Activated naive CD4-positive, alpha-beta T cell treated with anti-CD3 and anti-CD28 coated beads for 36 hours (primary cell): Measurements from ENCODE around the gene UAP1L1. TPM values are rescaled to one million over a fixed set of nuclear protein-coding genes. Genes with fewer than 3 reads are reported as not detected.
A peak's percentile ranks its signal among the peaks of the same experiment; 100 is the strongest.

ENCODE experiments used
- CTCF ChIA-PET: fragments of 350-600 bp; sonication (Branson Sonifier 250); formaldehyde crosslinking; loops from one replicate; lab custom pipeline; 2021; ENCODE audit warnings: antibody characterized with exemption; lab: Charles Lee
- DNase-seq: peaks from one replicate; pipeline ENCODE4 v3.0.0-alpha.2; 2020
- H3K27ac Mint-ChIP-seq: one replicate; pipeline ENCODE4 v1.8.0; 2021; ENCODE audit warnings: mild to moderate bottlenecking, mixed read lengths
- H3K27me3 Mint-ChIP-seq: one replicate; pipeline ENCODE4 v1.8.0; 2021; ENCODE audit warnings: low read depth, mixed read lengths
- H3K36me3 Mint-ChIP-seq: one replicate; pipeline ENCODE4 v1.8.0; 2021; ENCODE audit warnings: low read depth, mixed read lengths
- H3K4me1 Mint-ChIP-seq: one replicate; pipeline ENCODE4 v1.8.0; 2021; ENCODE audit warnings: low read depth, mixed read lengths
- H3K4me3 Mint-ChIP-seq: one replicate; pipeline ENCODE4 v1.8.0; 2021; ENCODE audit warnings: mild to moderate bottlenecking, moderate library complexity, mixed read lengths
- H3K9me3 Mint-ChIP-seq: one replicate; pipeline ENCODE4 v1.8.0; 2021; ENCODE audit warnings: mixed read lengths
- intact Hi-C: fragments of 100-400 bp; cut with micrococcal nuclease; formaldehyde crosslinking; loops from one replicate; pipeline ENCODE4 v1.15.1; 2023
- total RNA-seq, 2 experiments: library from RNA; stranded (reverse); gene quantifications; one replicate each; pipeline ENCODE4 v1.2.3, GENCODE V29; 2021

The UAP1L1 gene
- total RNA-seq, 2 experiments from 2014 or later: 2.6 to 3.4 TPM

GRCh38 chr9:137110147-137110910 is 33.0 kb downstream of the UAP1L1 start:
- Mint-ChIP-seq H3K9me3 (no peaks in the 10 kb centered on the region), H3K27me3 (no peaks in the 10 kb centered on the region), H3K4me3 (no peak overlapping the region), H3K4me1 (peaks cover 7% of the 10 kb centered on the region), H3K27ac (no peak overlapping the region), H3K36me3 (peaks cover 6% of the 10 kb centered on the region)
- no peak for DNase-seq
- intact Hi-C loops: no loop called here
- CTCF ChIA-PET: interaction anchor here (0.5 kb wide), 1 partner anchor 63 kb away, joined by 5 read pairs; no protein-coding TSS in a partner anchor

GRCh38 chr9:137110911-137111787 is 33.8 kb downstream of the UAP1L1 start:
- intact Hi-C loops: no loop called here
- Mint-ChIP-seq H3K9me3 (no peaks in the 10 kb centered on the region), H3K27me3 (no peaks in the 10 kb centered on the region), H3K27ac (peak overlapping the region; percentile 18), H3K4me3 (no peak overlapping the region), H3K36me3 (peaks cover 6% of the 10 kb centered on the region), H3K4me1 (peaks cover 7% of the 10 kb centered on the region)
- no peak for DNase-seq
- CTCF ChIA-PET: no interaction called here

- DNase-seq: no peak
- Mint-ChIP-seq H3K27ac (no peak overlapping the region), H3K27me3 (no peaks in the 10 kb centered on the region), H3K36me3 (peaks cover 6% of the 10 kb centered on the region), H3K9me3 (no peaks in the 10 kb centered on the region), H3K4me1 (peaks cover 7% of the 10 kb centered on the region), H3K4me3 (no peak overlapping the region)
- CTCF ChIA-PET: interaction anchor here (0.6 kb wide), 1 partner anchor 77 kb away, joined by 3 read pairs; no protein-coding TSS in a partner anchor
- intact Hi-C loops: no loop called here
These were observed 34.7 kb downstream of the UAP1L1 start for GRCh38 chr9:137111788-137112563.

GRCh38 chr9:137112564-137113384 is 35.5 kb downstream of the UAP1L1 start:
- Mint-ChIP-seq H3K36me3 (peaks cover 6% of the 10 kb centered on the region), H3K9me3 (no peaks in the 10 kb centered on the region), H3K27me3 (no peaks in the 10 kb centered on the region), H3K4me3 (peak overlapping the region; percentile 73), H3K27ac (no peak overlapping the region), H3K4me1 (peaks cover 7% of the 10 kb centered on the region)
- intact Hi-C loops: no loop called here
- CTCF ChIA-PET: interaction anchor here (1.3 kb wide), 1 partner anchor 66 kb away, joined by 3 read pairs; no protein-coding TSS in a partner anchor
- DNase-seq: no peak

- Mint-ChIP-seq H3K27ac (no peak overlapping the region), H3K27me3 (no peaks in the 10 kb centered on the region), H3K36me3 (peaks cover 6% of the 10 kb centered on the region), H3K4me3 (peak overlapping the region; percentile 73), H3K9me3 (no peaks in the 10 kb centered on the region), H3K4me1 (peaks cover 7% of the 10 kb centered on the region)
- CTCF ChIA-PET: interaction anchor here (1.3 kb wide), 1 partner anchor 67 kb away, joined by 3 read pairs; no protein-coding TSS in a partner anchor
- no peak for DNase-seq
- intact Hi-C loops: loop anchor here (1.0 kb wide), 1 partner anchor 18 kb away; no protein-coding TSS in a partner anchor
These were observed 36.3 kb downstream of the UAP1L1 start for GRCh38 chr9:137113385-137114159.

- Mint-ChIP-seq H3K4me3 (peak overlapping the region; percentile 66), H3K4me1 (peaks cover 11% of the 10 kb centered on the region), H3K27me3 (no peaks in the 10 kb centered on the region), H3K36me3 (peaks cover 6% of the 10 kb centered on the region), H3K27ac (no peak overlapping the region), H3K9me3 (no peaks in the 10 kb centered on the region)
- CTCF ChIA-PET: interaction anchor here (1.3 to 1.4 kb wide), 3 partner anchors 46 to 113 kb away, joined by 3 to 5 read pairs (median 4); partner anchors contain the start of gene RNF224
- no peak for DNase-seq
- intact Hi-C loops: loop anchor here (1.0 kb wide), 1 partner anchor 19 kb away; no protein-coding TSS in a partner anchor
These were observed 36.9 kb downstream of the UAP1L1 start for GRCh38 chr9:137114220-137114612.

GRCh38 chr9:137114613-137115393 is 37.5 kb downstream of the UAP1L1 start, which contains the start of gene DPP7:
TSS of gene DPP7 (minus strand) at chr9:137114733. CDS start at chr9:137114713, 20 bp downstream.
- intact Hi-C loops: loop anchor here (1.0 to 5.0 kb wide), 2 partner anchors 20 to 62 kb away; no protein-coding TSS in a partner anchor
- DNase-seq: peak; percentile 74
- Mint-ChIP-seq H3K27ac (no peak within 1 kb of the TSS), H3K27me3 (no peaks in the 10 kb centered on the region), H3K4me1 (peaks cover 14% of the 10 kb centered on the region), H3K9me3 (no peaks in the 10 kb centered on the region), H3K4me3 (peak within 1 kb of the TSS; percentile 73), H3K36me3 (peaks cover 6% of the 10 kb centered on the region)
- CTCF ChIA-PET: interaction anchor here (0.9 to 1.4 kb wide), 5 partner anchors 11 to 121 kb away, joined by 3 to 8 read pairs (median 4); partner anchors contain the start of gene RNF224

- Mint-ChIP-seq H3K9me3 (no peaks in the 10 kb centered on the region), H3K4me3 (peak overlapping the region; percentile 54), H3K4me1 (peaks cover 14% of the 10 kb centered on the region), H3K36me3 (peaks cover 6% of the 10 kb centered on the region), H3K27me3 (no peaks in the 10 kb centered on the region), H3K27ac (no peak overlapping the region)
- intact Hi-C loops: loop anchor here (5.0 kb wide), 1 partner anchor 62 kb away; no protein-coding TSS in a partner anchor
- CTCF ChIA-PET: interaction anchor here (0.9 to 1.4 kb wide), 6 partner anchors 11 to 121 kb away, joined by 3 to 8 read pairs (median 4); partner anchors contain the start of gene RNF224
- no peak for DNase-seq
These were observed 38.2 kb downstream of the UAP1L1 start for GRCh38 chr9:137115394-137116026.

- DNase-seq: no peak
- H3K36me3 Mint-ChIP-seq: peaks cover 3% of the 10 kb centered on the region
- H3K27ac Mint-ChIP-seq: no peak overlapping the region
- CTCF ChIA-PET: interaction anchor here (0.9 to 3.9 kb wide), 2 partner anchors 69 to 111 kb away, joined by 3 to 19 read pairs; partner anchors contain the start of gene RNF224
- H3K27me3 Mint-ChIP-seq: no peaks in the 10 kb centered on the region
- no peaks in the 10 kb centered on the region for H3K9me3 Mint-ChIP-seq
- H3K4me3 Mint-ChIP-seq: no peak overlapping the region
- H3K4me1 Mint-ChIP-seq: peaks cover 14% of the 10 kb centered on the region
- intact Hi-C loops: loop anchor here (5.0 kb wide), 1 partner anchor 61 kb away; no protein-coding TSS in a partner anchor
These were observed 38.8 kb downstream of the UAP1L1 start for GRCh38 chr9:137116027-137116507.
